Mammary epithelial cell (primary cell): ENCODE measurements around the gene ZNG1A.
"Not testable (repeated sequence)": the region's sequence is repeated elsewhere in the genome, so short reads cannot be mapped to it uniquely, and the experiment has no call there.

Source experiments
- CTCF ChIP-seq, 2 donors: IDR thresholded peaks in 1 of 2; conservative IDR thresholded peaks in 1 of 2; 2 replicates each; pipeline ENCODE4 v1.5.1; 2011 to 2012; ENCODE audit warnings: inconsistent platforms in 2 of 2, low read length in 2 of 2, mild to moderate bottlenecking in 2 of 2, control low read depth in 1 of 2, low read depth in 1 of 2; ENCODE audit not compliant: insufficient read depth in 1 of 2; ENCODE audit errors: extremely low read depth in 1 of 2
- EZH2 ChIP-seq: IDR thresholded peaks from 2 replicates; pipeline ENCODE4 v1.6.1; 2012; ENCODE audit warnings: low read length, inconsistent platforms, borderline replicate concordance

- not testable (repeated sequence) for TF ChIP-seq CTCF (conservative IDR thresholded peaks at IDR 0.05 in 1 of 2, IDR thresholded peaks at IDR 0.05 in 1 of 2; ENCODE audit: extremely low read depth in 1 of 2, insufficient read depth in 1 of 2, low read depth in 1 of 2, low read length in 2 of 2); EZH2
Observed at GRCh38 chr9:98775-99174, 80.1 kb downstream of the ZNG1A start.
